Putamen (tissue), 1 donor: Measurements from ENCODE around the gene C12orf57.

ENCODE experiments used
- DNase-seq: peaks from one replicate; pipeline ENCODE4 v3.0.0-alpha.2; 2016; ENCODE audit warnings: low spot score

C12orf57 gene

GRCh38 chr12:6917491-6918231, 26.2 kb upstream of the C12orf57 start:
- DNase-seq, result no peak

GRCh38 chr12:6919588-6919987, 24.2 kb upstream of the C12orf57 start:
- no peak for DNase-seq

- DNase-seq, result no peak
Observed at GRCh38 chr12:6921539-6921938, 22.3 kb upstream of the C12orf57 start.

GRCh38 chr12:6921996-6922946, 21.6 kb upstream of the C12orf57 start:
- no peak for DNase-seq

GRCh38 chr12:6923003-6923732, 20.7 kb upstream of the C12orf57 start:
- no peak for DNase-seq

- no peak for DNase-seq
Observed at GRCh38 chr12:6923851-6924250, 20.0 kb upstream of the C12orf57 start.

DNA sequence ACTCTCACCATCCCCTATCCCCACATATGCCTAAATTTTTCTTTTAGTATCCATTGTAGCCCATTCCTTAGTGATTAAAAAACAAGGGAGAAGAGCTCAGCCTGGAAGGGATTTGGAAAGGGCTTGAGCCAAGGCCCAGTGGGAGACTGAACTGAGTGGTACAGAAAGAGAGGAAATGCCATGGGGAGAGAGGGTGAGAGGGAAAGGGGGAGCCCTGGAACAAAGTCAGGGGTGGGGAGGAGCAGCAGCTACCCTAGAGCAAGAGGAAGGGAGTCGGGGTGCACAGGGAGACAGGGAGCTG, 18.6 kb upstream of the C12orf57 start:
- DNase-seq, result no peak

DNA sequence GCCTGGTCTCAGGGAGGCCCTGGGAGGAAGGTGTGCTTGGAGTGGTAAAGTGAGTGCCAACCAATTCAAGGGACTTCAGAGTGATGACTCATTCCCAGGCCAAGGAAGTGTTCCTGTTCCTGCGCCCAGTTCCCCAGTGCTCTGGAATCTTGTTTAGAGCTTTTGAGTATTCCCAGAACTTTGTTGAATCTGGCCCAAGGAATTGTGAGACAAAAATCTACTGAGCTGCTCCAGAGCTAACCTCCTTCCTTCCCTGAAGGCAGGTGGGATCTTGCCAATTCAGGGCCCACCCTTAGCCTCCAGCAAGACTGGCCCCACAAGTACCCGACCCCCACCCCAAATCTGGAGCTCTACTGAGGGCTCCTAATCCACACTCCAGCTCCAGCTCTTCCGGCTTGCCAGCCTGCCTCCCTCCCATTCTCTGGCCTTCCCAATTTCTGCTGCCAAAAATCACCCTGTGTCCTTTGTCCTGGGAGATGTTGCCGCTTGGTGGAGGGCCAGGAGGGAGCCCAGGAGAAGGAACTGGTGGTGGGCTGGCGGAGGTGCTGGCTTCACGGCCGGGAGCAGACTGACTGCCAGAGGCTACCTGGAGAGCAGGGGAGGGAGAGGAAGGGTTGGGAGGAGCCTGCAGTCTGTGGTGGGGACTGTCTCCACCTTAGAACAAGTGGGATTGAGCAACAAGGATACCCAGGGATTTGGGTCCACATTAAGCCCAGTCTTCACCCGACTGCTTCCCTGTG, 18.1 kb upstream of the C12orf57 start:
- DNase-seq, result peak; percentile 61

- DNase-seq, result peak; percentile 85
Observed at GRCh38 chr12:6927379-6928021, 16.3 kb upstream of the C12orf57 start, which contains the start of gene ATN1. Gene ATN1 (plus strand): TSS chr12:6927959. CDS start chr12:6934002, 6,043 bp downstream.

GRCh38 chr12:6928022-6928702, 15.7 kb upstream of the C12orf57 start:
- DNase-seq, result no peak

DNA sequence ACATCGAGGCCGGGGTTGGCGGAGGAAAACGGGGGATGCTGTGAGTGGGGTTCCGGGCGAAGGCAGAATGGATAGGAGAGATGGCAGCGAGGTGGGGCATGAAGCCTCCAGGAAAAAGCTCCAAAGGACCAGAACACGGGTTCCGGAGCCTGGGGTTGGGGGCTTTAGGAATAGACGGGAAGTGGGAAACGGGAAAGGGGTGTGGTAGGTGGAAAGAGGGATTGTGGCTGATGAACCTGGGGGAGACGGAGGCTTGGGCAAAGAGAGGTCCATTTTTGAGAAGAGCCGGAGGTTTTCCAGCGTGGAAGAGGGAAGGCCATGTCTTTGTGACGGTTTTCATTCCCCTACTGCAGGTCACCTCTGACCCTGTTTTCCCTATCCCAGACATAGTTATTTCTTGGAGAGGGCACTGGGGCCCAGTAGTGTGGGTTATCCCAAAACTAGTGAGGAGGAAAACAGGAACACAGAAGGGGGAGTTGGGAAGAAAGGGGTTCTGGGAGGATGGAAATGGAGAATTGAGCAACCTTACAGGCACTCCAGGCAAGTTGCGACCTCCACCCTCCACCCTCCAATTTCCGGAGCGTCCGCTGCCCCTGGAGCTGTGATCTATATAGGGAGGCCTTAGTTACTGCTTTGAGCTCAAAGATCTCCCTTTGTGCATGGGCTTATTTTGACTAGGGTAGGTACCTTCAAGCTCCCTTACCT, 15.0 kb upstream of the C12orf57 start:
- DNase-seq, result no peak

DNA sequence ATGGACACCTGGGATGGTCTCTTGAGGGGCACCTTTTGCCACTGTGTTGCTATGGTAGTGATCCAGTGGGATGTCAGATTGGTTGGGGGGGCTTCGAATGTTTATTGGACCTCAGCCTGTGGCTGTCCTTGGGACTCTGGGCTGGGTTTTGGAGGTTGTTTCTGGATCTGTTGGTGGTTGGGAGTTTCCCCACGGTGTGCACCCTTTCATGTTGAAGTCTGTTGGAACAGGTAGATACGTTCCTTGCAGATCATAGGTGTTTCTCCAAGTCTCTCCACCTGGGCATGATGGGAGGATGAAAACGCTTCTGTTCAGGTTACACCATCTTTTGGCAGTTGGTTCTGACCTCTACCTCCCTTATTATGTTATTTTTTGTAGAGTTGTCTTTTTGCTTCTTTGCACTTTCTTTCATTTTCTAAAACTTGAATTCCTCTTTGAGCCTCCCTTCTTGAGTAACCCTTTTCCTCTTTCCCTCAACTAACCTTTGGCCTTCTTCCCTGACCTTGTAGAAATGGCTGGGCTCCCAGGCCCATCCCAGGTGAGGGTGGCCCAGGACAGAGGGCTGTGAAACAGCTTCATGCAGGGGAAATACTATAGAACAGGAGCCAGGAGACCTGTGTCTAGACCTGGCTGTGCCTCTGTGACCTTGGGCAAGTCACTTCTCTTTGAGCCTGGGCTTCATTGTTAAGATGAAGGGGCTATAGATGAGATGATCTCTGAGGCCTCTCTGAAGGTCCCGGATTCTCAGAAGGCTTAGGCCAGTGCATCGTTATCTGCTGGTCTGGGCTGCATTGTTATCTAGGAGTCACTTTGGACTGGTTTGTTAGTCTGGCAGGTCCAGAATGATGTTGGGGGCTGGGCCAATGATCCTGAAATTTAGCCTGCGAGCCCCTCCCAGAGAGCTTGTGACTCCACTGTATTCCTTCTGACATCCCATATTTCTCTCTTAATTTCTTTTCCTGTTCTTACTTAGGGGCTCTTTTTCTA, 14.1 kb upstream of the C12orf57 start:
- DNase-seq, result no peak

- DNase-seq, result no peak
Observed at GRCh38 chr12:6932766-6933165, 11.1 kb upstream of the C12orf57 start.

DNA sequence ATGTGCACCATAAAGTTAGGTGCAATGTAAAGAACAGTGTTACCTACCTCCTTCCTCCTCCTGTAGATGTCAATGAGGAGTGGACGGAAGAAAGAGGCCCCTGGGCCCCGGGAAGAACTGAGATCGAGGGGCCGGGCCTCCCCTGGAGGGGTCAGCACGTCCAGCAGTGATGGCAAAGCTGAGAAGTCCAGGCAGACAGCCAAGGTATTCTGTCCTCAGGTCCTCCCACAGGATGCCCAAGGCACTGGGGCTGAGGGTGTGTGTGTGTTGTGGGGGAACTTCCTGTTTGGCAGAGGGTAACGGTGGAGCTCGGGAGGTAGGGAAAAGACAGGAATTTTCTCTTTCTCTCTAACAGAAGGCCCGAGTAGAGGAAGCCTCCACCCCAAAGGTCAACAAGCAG, 9.7 kb upstream of the C12orf57 start:
- DNase-seq, result no peak

GRCh38 chr12:6935371-6936193, 8.2 kb upstream of the C12orf57 start:
- DNase-seq, result no peak

- no peak for DNase-seq
Observed at GRCh38 chr12:6936194-6936635, 7.6 kb upstream of the C12orf57 start.

DNA sequence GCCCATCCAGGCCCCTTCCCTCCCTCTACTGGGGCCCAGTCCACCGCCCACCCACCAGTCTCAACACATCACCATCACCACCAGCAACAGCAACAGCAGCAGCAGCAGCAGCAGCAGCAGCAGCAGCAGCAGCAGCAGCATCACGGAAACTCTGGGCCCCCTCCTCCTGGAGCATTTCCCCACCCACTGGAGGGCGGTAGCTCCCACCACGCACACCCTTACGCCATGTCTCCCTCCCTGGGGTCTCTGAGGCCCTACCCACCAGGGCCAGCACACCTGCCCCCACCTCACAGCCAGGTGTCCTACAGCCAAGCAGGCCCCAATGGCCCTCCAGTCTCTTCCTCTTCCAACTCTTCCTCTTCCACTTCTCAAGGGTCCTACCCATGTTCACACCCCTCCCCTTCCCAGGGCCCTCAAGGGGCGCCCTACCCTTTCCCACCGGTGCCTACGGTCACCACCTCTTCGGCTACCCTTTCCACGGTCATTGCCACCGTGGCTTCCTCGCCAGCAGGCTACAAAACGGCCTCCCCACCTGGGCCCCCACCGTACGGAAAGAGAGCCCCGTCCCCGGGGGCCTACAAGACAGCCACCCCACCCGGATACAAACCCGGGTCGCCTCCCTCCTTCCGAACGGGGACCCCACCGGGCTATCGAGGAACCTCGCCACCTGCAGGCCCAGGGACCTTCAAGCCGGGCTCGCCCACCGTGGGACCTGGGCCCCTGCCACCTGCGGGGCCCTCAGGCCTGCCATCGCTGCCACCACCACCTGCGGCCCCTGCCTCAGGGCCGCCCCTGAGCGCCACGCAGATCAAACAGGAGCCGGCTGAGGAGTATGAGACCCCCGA, 7.0 kb upstream of the C12orf57 start:
- no peak for DNase-seq
